ENCODE measurements around the gene SNX11.
A peak's percentile ranks its signal among the peaks of the same experiment; 100 is the strongest.

SNX11 gene

GRCh38 chr17:48125829-48126531 lies 18.4 kb downstream of the SNX11 start:
- peak; percentile 75 for DNase-seq
- Histone ChIP-seq H3K27me3 (no peaks in the 10 kb centered on the region), H3K36me3 (peaks cover 12% of the 10 kb centered on the region), H3K4me3 (ENCODE audit: low read depth, low read length) (no peak overlapping the region), H3K9me3 (no peaks in the 10 kb centered on the region), H3K4me1 (peaks cover 40% of the 10 kb centered on the region)
- no peak for TF ChIP-seq CTCF (IDR thresholded peaks at IDR 0.05; ENCODE audit: low read depth, low read length)

GRCh38 chr17:48126532-48126850 lies 18.9 kb downstream of the SNX11 start:
- no peak for TF ChIP-seq CTCF (IDR thresholded peaks at IDR 0.05; ENCODE audit: low read depth, low read length)
- no peak overlapping the region for H3K4me3 ChIP-seq (ENCODE audit: low read depth, low read length)
- peaks cover 8% of the 10 kb centered on the region; the same call in 1 of the 2 replicates for H3K36me3 ChIP-seq
- peaks cover 41% of the 10 kb centered on the region for H3K4me1 ChIP-seq
- DNase-seq: no peak
- no peaks in the 10 kb centered on the region for H3K9me3 ChIP-seq
- H3K27me3 ChIP-seq: no peaks in the 10 kb centered on the region

GRCh38 chr17:48127371-48128051 lies 19.9 kb downstream of the SNX11 start:
- Histone ChIP-seq H3K27me3 (no peaks in the 10 kb centered on the region), H3K36me3 (0 out of 2 replicates have a peak, but pooled peaks cover 2% of the 10 kb centered on the region), H3K9me3 (no peaks in the 10 kb centered on the region), H3K4me3 (ENCODE audit: low read depth, low read length) (no peak overlapping the region), H3K4me1 (peaks cover 41% of the 10 kb centered on the region)
- peak; percentile 25 for DNase-seq
- no peak for TF ChIP-seq CTCF (IDR thresholded peaks at IDR 0.05; ENCODE audit: low read depth, low read length)

GRCh38 chr17:48128400-48128799 lies 20.8 kb downstream of the SNX11 start:
- H3K4me1 ChIP-seq: peaks cover 41% of the 10 kb centered on the region
- H3K9me3 ChIP-seq: no peaks in the 10 kb centered on the region
- H3K4me3 ChIP-seq (ENCODE audit: low read depth, low read length): peak overlapping the region; percentile 25; the same call in 1 of the 2 replicates
- H3K27me3 ChIP-seq: no peaks in the 10 kb centered on the region
- no peak for TF ChIP-seq CTCF (IDR thresholded peaks at IDR 0.05; ENCODE audit: low read depth, low read length)
- no peaks in the 10 kb centered on the region for H3K36me3 ChIP-seq
- DNase-seq: peak; percentile 52

GRCh38 chr17:48129981-48130380 lies 22.4 kb downstream of the SNX11 start:
- H3K4me3 ChIP-seq (ENCODE audit: low read depth, low read length): peak overlapping the region; percentile 1; the same call in 1 of the 2 replicates
- no peak for TF ChIP-seq CTCF (IDR thresholded peaks at IDR 0.05; ENCODE audit: low read depth, low read length)
- DNase-seq: peak; percentile 52
- peaks cover 41% of the 10 kb centered on the region for H3K4me1 ChIP-seq
- H3K9me3 ChIP-seq: no peaks in the 10 kb centered on the region
- H3K36me3 ChIP-seq: no peaks in the 10 kb centered on the region
- H3K27me3 ChIP-seq: no peaks in the 10 kb centered on the region

- H3K9me3 ChIP-seq: no peaks in the 10 kb centered on the region
- no peaks in the 10 kb centered on the region for H3K36me3 ChIP-seq
- DNase-seq: peak; percentile 79
- H3K4me1 ChIP-seq: peaks cover 36% of the 10 kb centered on the region
- H3K4me3 ChIP-seq (ENCODE audit: low read depth, low read length): no peak overlapping the region
- no peaks in the 10 kb centered on the region for H3K27me3 ChIP-seq
- TF ChIP-seq CTCF (IDR thresholded peaks at IDR 0.05; ENCODE audit: low read depth, low read length): peak; percentile 98
Measured at GRCh38 chr17:48131216-48131824, 23.8 kb downstream of the SNX11 start.
